Measurements from ENCODE around the gene SAPCD2. TPM values are rescaled to one million over a fixed set of nuclear protein-coding genes. Genes with fewer than 3 reads are reported as not detected.
A peak's percentile ranks its signal among the peaks of the same experiment; 100 is the strongest.

The SAPCD2 gene
- total and polyA plus RNA-seq, 10 donors = 0.76 to 6.5 (median 2.4) TPM

DNA sequence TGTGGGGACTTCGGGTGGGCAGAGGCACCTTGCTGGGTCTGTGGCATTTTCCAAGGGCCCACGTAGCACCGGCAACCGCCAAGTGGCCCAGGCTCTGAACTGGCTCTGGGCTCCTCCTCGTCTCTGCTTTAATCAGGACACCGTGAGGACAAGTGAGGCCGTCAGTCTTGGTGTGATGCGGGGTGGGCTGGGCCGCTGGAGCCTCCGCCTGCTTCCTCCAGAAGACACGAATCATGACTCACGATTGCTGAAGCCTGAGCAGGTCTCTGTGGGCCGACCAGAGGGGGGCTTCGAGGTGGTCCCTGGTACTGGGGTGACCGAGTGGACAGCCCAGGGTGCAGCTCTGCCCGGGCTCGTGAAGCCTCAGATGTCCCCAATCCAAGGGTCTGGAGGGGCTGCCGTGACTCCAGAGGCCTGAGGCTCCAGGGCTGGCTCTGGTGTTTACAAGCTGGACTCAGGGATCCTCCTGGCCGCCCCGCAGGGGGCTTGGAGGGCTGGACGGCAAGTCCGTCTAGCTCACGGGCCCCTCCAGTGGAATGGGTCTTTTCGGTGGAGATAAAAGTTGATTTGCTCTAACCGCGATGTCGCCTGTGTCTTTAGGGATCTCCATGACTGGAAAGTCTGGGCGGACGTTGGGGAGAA, 38.4 kb upstream of the SAPCD2 start:
- H3K4me3 ChIP-seq = no peak overlapping the region
- no peak overlapping the region for H3K27ac ChIP-seq
- WGBS, 5 donors = 87 to 93% (median 92%) methylated on average over 16 to 29 of the region's 29 CpGs
- intact Hi-C loops (cut with DNase I; ENCODE audit: low total_unique reads) = no loop called here
- no peak for DNase-seq
- TF ChIP-seq POLR2A (IDR thresholded peaks at IDR 0.05) (no peak), POLR2AphosphoS5 (IDR thresholded peaks at IDR 0.05) (no peak)
- TF ChIP-seq, protein P1, sequence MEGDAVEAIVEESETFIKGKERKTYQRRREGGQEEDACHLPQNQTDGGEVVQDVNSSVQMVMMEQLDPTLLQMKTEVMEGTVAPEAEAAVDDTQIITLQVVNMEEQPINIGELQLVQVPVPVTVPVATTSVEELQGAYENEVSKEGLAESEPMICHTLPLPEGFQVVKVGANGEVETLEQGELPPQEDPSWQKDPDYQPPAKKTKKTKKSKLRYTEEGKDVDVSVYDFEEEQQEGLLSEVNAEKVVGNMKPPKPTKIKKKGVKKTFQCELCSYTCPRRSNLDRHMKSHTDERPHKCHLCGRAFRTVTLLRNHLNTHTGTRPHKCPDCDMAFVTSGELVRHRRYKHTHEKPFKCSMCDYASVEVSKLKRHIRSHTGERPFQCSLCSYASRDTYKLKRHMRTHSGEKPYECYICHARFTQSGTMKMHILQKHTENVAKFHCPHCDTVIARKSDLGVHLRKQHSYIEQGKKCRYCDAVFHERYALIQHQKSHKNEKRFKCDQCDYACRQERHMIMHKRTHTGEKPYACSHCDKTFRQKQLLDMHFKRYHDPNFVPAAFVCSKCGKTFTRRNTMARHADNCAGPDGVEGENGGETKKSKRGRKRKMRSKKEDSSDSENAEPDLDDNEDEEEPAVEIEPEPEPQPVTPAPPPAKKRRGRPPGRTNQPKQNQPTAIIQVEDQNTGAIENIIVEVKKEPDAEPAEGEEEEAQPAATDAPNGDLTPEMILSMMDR (IDR thresholded peaks at IDR 0.05 in 8 of 11, conservative IDR thresholded peaks at IDR 0.05 in 3 of 11) = no peak
- peaks cover 0 to 97% (median 88%) of the 10 kb centered on the region in 6 donors for H3K36me3 ChIP-seq
- peaks cover 4 to 14% (median 10%) of the 10 kb centered on the region in 6 donors for H3K4me1 ChIP-seq
- no peaks in the 10 kb centered on the region for H3K27me3 ChIP-seq (replicated peaks in 1 of 7)
- H3K9me3 ChIP-seq = no peaks in the 10 kb centered on the region

DNA sequence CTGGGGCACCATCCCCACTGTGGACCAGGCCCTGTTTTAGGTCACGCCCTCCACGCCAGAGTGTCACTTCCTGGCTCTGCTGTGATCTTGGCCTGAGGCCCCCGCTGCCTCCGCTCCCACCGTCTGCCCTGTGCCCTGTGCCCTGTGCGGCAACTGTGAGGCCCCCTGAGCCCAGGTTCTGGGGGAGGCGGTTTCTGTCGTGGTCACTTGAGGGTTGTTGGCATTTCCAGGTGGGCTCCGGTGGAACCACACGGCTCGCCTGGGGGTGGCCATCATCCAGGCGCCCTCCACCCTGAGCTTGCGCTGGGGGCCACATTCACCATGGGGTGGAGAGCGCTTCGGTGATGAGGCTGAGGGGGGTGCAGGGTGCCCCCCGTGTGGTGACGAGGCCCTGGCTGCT, 37.6 kb upstream of the SAPCD2 start:
- H3K4me1 ChIP-seq = peaks cover 0 to 7% (median 2%) of the 10 kb centered on the region in 6 donors
- WGBS, 5 donors = 90 to 97% (median 93%) methylated on average over 2 to 17 of the region's 17 CpGs
- no peak overlapping the region for H3K27ac ChIP-seq
- no peak for DNase-seq
- H3K27me3 ChIP-seq (replicated peaks in 1 of 7) = no peaks in the 10 kb centered on the region
- intact Hi-C loops (cut with DNase I; ENCODE audit: low total_unique reads) = no loop called here
- H3K9me3 ChIP-seq = no peaks in the 10 kb centered on the region
- H3K4me3 ChIP-seq = no peak overlapping the region
- H3K36me3 ChIP-seq = peaks cover 0 to 100% (median 93%) of the 10 kb centered on the region in 6 donors
- TF ChIP-seq POLR2A (IDR thresholded peaks at IDR 0.05) (no peak), POLR2AphosphoS5 (IDR thresholded peaks at IDR 0.05) (peak in 1 of 3 donors; percentile 54)

DNA sequence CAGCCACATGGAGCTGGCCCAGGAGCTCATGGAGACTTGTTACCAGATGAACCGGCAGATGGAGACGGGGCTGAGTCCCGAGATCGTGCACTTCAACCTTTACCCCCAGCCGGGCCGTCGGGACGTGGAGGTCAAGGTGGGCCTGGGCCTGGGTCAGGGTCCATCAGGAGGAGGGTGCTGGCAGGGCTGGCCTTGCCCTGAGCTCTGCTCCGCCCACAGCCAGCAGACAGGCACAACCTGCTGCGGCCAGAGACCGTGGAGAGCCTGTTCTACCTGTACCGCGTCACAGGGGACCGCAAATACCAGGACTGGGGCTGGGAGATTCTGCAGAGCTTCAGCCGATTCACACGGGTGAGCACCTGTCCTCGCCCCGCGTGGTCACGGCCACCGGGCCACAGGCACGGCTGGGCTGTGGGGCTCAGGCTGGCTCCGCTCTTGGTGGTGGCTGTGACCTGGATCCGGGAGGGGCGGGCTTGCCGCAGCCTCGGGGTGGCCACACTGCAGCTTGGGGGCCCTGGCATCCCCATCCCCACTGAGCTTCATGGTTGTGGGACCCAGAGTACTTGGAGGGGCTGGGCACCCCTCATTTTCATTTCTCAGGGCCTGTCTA, 37.1 kb upstream of the SAPCD2 start:
- Histone ChIP-seq H3K36me3 (peaks cover 0 to 100% (median 89%) of the 10 kb centered on the region in 6 donors), H3K9me3 (no peaks in the 10 kb centered on the region), H3K27me3 (replicated peaks in 1 of 7) (no peaks in the 10 kb centered on the region), H3K27ac (no peak overlapping the region), H3K4me1 (peaks cover 0 to 2% (median 0%) of the 10 kb centered on the region in 6 donors), H3K4me3 (no peak overlapping the region)
- no peak for DNase-seq
- intact Hi-C loops (cut with DNase I; ENCODE audit: low total_unique reads) = no loop called here
- WGBS, 5 donors = 90 to 100% (median 93%) methylated on average over 6 to 27 of the region's 27 CpGs
- no peak for TF ChIP-seq POLR2AphosphoS5 (IDR thresholded peaks at IDR 0.05)
- TF ChIP-seq, protein P1 (IDR thresholded peaks at IDR 0.05 in 8 of 11, conservative IDR thresholded peaks at IDR 0.05 in 3 of 11) = no peak
- no peak for TF ChIP-seq POLR2A (IDR thresholded peaks at IDR 0.05)

DNA sequence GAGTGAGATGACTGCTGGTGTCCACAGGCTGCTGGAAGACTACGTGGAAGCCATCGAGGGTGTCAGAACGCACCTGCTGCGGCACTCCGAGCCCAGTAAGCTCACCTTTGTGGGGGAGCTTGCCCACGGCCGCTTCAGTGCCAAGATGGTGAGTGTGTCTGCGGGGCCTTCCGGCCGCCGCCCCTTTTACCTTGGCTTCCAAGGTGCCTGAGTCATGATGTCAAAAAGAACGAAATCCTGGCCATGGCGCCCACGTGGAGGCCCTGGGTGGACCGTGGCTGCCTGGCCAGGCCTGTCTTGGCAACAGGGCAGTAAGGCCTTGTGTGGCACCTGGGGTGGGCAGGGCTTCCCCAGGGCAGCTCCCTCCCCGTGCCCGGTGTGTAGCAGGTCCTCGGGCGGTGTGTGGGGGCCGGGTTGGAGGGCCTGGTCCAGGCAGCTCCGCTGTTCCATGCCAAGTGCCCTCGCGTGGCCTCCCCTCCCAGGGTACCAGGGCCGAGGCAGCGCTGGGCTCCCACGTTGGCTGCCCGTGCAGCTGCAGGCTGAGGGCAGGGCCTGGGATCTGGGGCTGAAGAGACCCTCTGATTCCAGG, 36.4 kb upstream of the SAPCD2 start:
- no peak for DNase-seq
- intact Hi-C loops (cut with DNase I; ENCODE audit: low total_unique reads) = no loop called here
- Histone ChIP-seq H3K36me3 (peaks cover 0 to 100% (median 89%) of the 10 kb centered on the region in 6 donors), H3K27ac (no peak overlapping the region), H3K27me3 (replicated peaks in 1 of 7) (no peaks in the 10 kb centered on the region), H3K9me3 (no peaks in the 10 kb centered on the region), H3K4me3 (no peak overlapping the region), H3K4me1 (no peaks in the 10 kb centered on the region)
- 94 to 96% (median 95%) methylated on average over 11 to 27 of the region's 27 CpGs for WGBS, 5 donors
- TF ChIP-seq POLR2AphosphoS5 (IDR thresholded peaks at IDR 0.05) (peak in 1 of 3 donors; percentile 2), POLR2A (IDR thresholded peaks at IDR 0.05) (no peak)

All from spleen (tissue), 11 donors.